HG02885 (cell line): Measurements from ENCODE around the gene SYNDIG1.

Experiments
- ATAC-seq: cut with Tn5 transposase; IDR thresholded peaks from one replicate; pipeline ENCODE4 v1.9.1; 2021; ENCODE audit warnings: mild to moderate bottlenecking; ENCODE audit not compliant: unreplicated experiment, poor library complexity

Gene SYNDIG1

GRCh38 chr20:24469116-24469893 lies at the start of gene SYNDIG1:
SYNDIG1 (plus strand) TSS chr20:24469629; CDS start chr20:24543098, 73,469 bp downstream.
- ATAC-seq, result no peak

- ATAC-seq, result no peak
Measured at GRCh38 chr20:24419786-24420185, 49.6 kb upstream of the SYNDIG1 start.

GRCh38 chr20:24420567-24420966 lies 48.9 kb upstream of the SYNDIG1 start:
- ATAC-seq, result no peak

GRCh38 chr20:24421071-24421470 lies 48.4 kb upstream of the SYNDIG1 start:
- no peak for ATAC-seq

DNA sequence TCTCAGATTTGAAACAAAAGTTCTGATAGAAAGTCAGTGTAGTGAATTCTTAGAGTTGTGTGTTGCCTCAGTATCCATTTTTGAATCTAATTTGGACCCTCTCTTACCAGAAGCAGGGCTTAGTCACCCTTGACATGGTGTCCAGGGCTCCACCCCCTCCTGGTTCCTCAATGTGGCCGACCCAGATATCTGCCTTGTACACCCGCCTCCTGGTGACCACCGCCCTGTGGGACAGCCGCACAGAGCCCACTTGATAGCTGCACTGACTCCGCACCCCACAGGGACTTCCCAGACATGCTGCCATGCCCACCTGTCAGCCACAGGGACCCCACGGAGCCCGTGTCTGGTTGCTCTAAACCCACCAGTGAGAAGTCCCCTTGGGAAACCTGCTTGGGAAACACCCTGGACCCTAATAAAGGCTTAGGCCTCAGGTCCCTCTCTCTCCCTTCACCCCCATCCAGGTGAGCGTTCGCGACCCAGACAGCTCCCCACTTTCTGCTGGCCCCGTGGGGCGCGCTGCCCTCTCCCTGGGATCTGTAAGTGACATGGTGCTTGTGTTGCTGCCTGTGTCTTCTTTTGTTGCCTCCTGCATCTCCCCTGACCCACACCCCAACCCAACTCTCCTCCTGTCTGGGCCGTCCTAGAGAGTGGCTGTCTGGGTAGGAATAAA lies 47.2 kb upstream of the SYNDIG1 start:
- no peak for ATAC-seq

DNA sequence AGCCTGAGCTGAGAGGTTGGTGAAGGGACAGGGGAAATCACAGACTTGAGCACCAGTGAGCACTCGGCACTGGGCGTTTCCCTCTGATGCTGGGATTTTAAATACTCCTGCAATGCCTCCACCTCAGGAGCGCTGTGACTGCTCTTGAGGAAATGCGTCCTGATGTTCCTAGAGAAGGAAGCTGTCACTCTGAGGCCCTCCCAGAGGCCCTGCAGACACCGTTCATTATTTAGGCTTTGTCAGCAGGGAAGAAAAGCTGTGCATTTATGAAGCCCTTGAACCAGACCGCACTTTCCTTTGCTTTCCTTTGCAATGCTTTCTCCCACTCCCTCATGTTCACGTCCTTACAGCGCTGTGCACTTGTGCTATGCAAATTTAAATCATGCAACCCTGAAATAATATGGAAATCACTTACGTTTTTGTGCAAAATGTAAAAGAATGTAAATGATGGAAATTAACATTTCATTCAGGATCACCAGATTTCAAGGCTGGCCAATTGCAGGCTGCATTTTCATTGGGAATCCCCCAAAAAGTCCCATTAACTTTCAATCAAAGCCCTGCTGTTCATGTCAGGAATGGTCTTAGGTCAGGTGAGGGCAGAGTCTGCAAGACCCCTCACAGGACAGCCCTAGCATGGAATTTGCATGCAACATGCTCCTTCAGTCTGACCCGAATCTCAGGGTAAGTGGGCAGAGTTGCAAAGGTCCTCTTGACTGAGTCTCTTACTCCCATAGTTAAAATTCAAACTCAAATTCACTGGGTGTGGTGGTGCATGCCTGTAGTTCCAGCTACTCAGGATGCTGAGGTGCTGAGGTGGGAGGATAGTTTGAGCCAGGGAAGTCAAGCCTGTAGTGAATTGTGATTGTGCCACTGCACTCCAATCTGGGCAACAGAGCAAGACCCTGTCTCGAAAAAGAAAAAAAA lies 45.8 kb upstream of the SYNDIG1 start:
- no peak for ATAC-seq

DNA sequence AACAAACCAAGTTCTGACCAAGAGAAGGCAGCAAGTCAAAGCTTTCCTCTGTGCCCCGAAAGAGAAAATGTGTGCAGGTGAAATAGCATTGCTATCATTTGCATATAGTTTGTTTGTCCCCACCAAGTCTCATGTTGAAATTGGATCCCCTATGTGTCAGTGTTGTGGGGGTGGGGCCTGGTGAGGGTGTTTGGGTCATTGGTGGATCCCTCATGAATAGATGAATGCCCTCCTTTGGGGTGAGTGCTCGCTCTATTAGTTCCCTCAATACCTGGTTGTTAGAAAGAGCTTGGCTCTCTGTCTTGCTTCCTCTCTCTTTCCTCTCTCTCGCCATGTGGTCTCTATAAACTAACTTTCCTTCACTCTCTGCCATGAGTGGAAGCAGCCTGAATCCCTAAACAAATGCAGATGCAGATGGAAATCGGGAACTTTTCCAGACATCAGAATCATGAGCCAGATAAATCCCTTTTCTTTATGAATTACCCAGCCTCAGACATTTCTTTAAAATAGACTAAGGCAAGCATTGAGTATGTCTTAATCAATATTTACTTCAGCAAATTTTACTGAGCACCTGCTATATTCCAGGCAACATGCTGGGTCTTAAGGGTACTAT lies 43.8 kb upstream of the SYNDIG1 start:
- ATAC-seq, result no peak

DNA sequence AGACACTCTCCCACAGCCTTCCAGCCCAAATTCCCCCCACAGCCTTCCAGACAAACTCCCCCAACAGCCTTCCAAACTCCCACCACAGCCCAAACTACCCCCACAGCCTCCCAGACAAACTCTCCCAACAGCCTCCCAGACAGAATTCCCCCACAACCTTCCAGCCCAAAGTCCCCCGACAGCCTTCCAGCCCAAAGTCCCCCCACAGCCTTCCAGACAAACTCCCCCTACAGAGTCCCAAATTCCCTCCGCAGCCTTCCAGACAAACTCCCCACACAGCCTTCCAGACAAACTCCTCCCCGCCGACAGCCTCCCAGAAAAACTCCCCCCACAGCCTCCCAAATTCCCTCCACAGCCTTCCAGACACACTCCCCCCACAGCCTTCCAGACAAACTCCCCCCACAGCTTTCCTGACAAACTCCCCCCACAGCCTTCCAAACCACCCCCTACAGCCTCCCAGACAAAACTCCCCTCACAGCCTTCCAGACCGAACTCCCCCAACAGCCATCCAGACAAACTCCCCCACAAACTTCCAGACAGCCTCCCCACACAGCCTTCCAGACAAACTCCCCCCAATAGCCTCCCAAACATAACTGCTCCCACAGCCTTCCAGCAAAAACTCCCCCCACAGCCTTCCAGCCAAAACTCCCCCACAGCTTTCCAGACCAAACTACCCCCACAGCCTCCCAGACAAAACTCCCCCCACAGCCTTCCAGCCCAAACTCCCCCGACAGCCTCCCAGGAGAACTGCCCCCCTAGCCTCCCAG lies 38.0 kb upstream of the SYNDIG1 start:
- ATAC-seq, result no peak

- ATAC-seq, result no peak
Measured at GRCh38 chr20:24432046-24432442, 37.4 kb upstream of the SYNDIG1 start.

DNA sequence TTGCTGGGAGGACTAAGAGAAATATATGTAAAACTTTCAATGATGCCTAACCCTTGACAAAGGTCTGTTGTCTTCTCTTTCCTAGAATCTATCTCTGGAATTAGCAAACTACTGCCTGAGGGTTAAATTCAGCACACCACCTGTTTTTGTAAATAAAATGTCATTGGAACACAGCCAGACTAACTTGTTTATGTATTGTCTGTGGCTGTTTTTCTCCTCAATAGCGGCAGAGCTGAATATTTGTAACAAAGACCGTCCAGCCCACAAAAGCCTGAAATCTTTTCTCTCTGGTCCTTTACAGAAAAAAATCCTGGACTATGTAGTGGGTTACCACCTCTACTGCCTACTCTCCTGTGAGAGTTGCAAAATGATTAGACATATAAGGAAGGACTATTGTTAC lies 33.3 kb upstream of the SYNDIG1 start:
- ATAC-seq, result no peak

DNA sequence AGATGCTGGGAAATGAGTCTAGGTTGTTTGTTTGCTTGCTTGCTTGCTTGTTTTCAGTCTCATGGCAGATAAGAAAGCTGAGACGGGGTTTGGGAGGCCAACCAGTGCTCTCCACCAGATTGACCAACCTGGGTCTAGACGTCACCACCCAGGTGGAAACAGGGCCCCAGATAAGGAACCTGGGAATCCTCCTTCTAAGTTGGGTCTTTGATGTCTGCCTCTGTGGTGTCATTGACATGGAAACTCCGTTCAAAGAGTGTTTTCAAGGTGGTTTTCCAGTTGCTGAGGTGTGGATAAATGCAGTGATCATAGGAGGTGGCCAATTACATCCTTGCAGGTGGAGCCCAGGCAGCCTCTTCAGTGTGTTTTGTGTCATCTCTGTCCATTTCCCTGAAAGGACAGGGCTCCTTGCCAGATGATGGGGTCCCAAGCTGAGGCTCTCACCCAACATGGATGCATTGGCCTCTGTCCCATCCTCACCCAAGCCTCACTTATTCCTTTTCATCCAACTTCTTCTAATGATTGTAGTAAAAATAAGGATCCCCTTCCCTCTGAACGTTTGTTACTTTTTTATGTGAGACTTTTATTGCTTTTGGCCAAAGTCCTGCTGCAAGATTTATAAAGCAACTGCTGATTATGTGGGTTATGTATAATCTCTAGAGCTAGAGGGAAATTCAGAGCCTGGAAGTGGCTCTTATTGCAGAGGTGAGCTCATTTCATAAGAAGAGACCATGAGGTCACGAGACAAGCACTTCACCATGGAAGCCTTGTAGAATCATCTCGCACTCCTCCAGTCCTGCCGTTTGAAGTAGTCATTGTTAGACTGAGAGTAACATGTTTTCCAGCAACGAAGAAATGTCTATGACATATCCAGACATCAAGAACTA lies 32.0 kb upstream of the SYNDIG1 start:
- no peak for ATAC-seq

DNA sequence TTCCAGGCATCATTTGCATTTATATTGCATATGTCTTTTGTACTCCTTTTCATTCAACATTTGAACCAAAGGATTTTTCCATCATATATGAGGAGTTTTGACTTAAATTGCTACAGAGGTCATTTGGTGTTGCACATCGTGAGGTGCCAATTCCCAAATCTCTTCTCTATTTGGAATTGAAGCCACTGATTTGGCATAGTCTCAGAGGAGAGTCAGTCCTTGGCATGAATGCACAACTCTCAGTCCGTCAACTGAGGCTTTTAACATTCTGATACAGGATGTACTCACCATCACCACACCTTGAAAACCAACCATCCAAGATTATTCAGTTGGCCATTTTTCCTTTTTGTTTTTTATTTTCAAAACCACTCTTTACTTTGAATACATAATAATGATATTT lies 31.1 kb upstream of the SYNDIG1 start:
- ATAC-seq, result no peak

DNA sequence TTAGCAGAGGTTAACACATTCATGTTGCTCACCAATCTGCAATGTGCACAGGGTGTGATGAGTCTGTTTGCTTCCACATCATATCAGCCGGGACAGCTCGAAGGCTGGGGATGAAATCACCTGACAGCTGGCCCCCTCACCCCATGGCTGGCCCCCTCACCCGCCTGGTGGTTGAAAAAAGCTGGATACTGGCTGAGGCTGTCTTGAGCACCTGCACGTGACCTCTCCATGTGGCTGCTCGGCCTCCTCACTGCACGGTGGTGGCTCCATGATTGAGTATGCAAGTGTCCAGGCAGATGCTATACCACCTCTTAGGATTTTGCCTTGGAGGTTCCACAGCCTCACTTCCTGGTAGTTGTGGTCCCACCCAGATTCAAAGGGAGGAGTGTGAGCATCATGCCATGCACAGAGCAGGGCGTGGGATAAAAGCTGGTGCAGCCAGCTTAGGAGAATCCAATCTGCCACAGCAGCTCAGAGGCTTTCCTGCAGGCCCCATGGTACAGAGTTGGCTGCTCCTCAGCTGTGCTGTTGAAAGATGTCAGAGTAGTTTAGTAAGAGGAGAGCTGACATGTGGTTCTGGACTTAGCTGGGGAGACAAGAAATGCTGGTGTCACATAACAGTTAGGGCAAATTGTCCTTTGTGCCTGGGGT lies 29.6 kb upstream of the SYNDIG1 start:
- no peak for ATAC-seq

- no peak for ATAC-seq
Measured at GRCh38 chr20:24441661-24442060, 27.8 kb upstream of the SYNDIG1 start.

GRCh38 chr20:24442909-24443308 lies 26.5 kb upstream of the SYNDIG1 start:
- ATAC-seq, result no peak

GRCh38 chr20:24443436-24443835 lies 26.0 kb upstream of the SYNDIG1 start:
- ATAC-seq, result no peak

DNA sequence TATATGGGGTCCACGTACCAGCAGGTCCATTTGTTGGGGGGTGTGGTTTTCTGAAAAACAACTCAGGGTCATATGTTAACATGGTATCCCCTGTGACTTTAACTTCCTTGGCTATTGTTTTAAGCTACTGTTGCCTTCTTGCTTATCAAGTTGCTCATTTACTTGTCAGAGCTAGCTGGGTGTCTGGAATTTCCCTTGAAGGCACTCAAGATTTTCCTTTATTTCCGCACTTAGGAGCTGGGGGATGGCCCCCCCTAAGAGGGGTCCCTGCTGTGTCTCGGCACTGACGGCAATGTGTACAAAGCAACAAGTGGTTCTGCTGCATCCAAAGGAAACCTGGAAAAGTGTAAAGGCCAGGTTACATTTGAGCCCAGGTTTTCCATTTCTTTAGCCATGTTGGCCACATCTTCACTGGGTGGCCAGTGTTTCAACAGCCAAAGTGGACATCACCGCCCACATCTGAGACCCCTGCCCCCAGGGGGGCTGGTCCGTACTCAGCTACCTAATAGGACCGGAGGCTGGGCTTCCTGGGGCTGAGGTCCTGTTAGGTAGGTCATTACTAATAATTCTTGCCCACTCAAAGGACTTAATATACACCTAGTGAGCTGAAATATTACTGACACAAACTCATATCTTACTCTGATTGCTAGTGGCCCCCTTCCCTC lies 24.8 kb upstream of the SYNDIG1 start:
- ATAC-seq, result no peak
